Gastroesophageal sphincter (tissue), 4 donors: ENCODE measurements around the gene ZCCHC10. TPM values are rescaled to one million over a fixed set of nuclear protein-coding genes. Genes with fewer than 3 reads are reported as not detected.
A peak's percentile ranks its signal among the peaks of the same experiment; 100 is the strongest.
"Not testable (repeated sequence)": the region's sequence is repeated elsewhere in the genome, so short reads cannot be mapped to it uniquely, and the experiment has no call there.

Experiments used
- ATAC-seq: fragments of 150-250 bp; one replicate; pipeline ENCODE4 v1.9.1; 2016; ENCODE audit warnings: mild to moderate bottlenecking, moderate library complexity
- H3K27ac ChIP-seq, 4 donors: fragments of 200-600 bp; sonication (generic) in 3 of 4; 1 replicate in 3 of 4; 2 replicates in 1 of 4; pipeline ENCODE4 v1.5.1; 2016 to 2019
- H3K27me3 ChIP-seq: fragments of 200-600 bp; sonication (generic); one replicate; pipeline ENCODE4 v1.5.1; 2019
- H3K36me3 ChIP-seq, 2 donors: fragments of 200-600 bp; sonication (generic); one replicate each; pipeline ENCODE4 v1.5.1; 2019; ENCODE audit warnings: control low read depth in 1 of 2
- H3K4me1 ChIP-seq, 3 donors: fragments of 200-600 bp; sonication (generic); 1 replicate in 2 of 3; 2 replicates in 1 of 3; pipeline ENCODE4 v1.5.1; 2016 to 2019; ENCODE audit warnings: control low read depth in 2 of 3
- H3K4me3 ChIP-seq, 2 donors: fragments of 200-600 bp; sonication (generic); one replicate each; pipeline ENCODE4 v1.5.1; 2019; ENCODE audit warnings: mild to moderate bottlenecking in 1 of 2, moderate library complexity in 1 of 2
- H3K9me3 ChIP-seq, 3 donors: fragments of 200-600 bp; sonication (generic); one replicate each; pipeline ENCODE4 v1.5.1; 2017 to 2019; ENCODE audit warnings: control low read depth in 2 of 3
- CTCF ChIP-seq, 4 experiments: fragments of 200-600 bp in 2 of 4; fragments of 450-650 bp in 2 of 4; sonication (generic) in 1 of 4; IDR thresholded peaks; one replicate each; pipeline ENCODE4 v1.5.1; 2017 to 2019; ENCODE audit warnings: antibody characterized with exemption in 4 of 4, mild to moderate bottlenecking in 2 of 4, moderate library complexity in 2 of 4
- EP300 ChIP-seq: sonication (generic); formaldehyde crosslinking; IDR thresholded peaks from one replicate; pipeline ENCODE4 v1.6.1; 2017; ENCODE audit warnings: antibody characterized with exemption, mild to moderate bottlenecking
- POLR2A ChIP-seq, 2 donors: fragments of 450-650 bp; IDR thresholded peaks; one replicate each; pipeline ENCODE4 v1.6.1; 2017; ENCODE audit warnings: antibody characterized with exemption in 2 of 2, mild to moderate bottlenecking in 2 of 2, moderate library complexity in 1 of 2
- POLR2AphosphoS5 ChIP-seq: sonication (generic); formaldehyde crosslinking; IDR thresholded peaks from one replicate; pipeline ENCODE4 v1.6.1; 2017; ENCODE audit warnings: antibody characterized with exemption
- whole genome bisulfite sequencing, 2 donors: methylation state at CpG; one replicate each; pipeline ENCODE4 v1.1.5; 2018; ENCODE audit warnings: low coverage in 1 of 2; 5-methylcytosine and 5-hydroxymethylcytosine counted together
- total RNA-seq, 4 donors: library from RNA; depleted of rRNA; stranded (reverse); fragments of >200 nt; gene quantifications; one replicate each; pipeline ENCODE4 v1.1.0, GENCODE V29; 2016

Gene ZCCHC10
- total RNA-seq, 4 donors from 2014 or later = 12.5 to 15.7 (median 13.5) TPM

DNA sequence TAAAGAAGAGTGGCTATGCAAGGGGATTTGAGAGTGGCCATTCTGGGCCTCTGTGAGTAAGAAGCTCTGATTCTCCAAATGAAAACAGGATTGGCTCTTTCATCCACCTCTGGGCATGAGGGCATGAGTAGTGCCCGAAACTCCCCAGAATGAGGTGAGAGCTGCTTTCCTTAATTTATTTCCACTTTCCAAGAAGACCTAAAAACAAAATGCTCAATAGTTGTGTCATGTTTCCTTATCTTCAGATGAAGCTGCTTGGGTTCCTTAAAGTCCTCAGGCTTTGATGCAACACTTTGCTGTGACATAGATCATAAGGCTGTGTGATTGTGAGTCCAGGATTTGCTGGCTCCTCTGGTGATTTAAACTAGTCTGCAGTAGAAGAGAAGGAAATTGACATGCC is 3.1 kb upstream of the ZCCHC10 start:
- no peaks in the 10 kb centered on the region for H3K27me3 ChIP-seq
- 92 to 100% methylated on average over 1 of the region's 1 CpG for WGBS, 2 donors
- no peaks in the 10 kb centered on the region for H3K36me3 ChIP-seq
- peaks cover 0 to 20% (median 3%) of the 10 kb centered on the region in 3 donors for H3K4me1 ChIP-seq
- H3K4me3 ChIP-seq = no peak overlapping the region
- ATAC-seq = no peak
- H3K9me3 ChIP-seq = no peaks in the 10 kb centered on the region
- H3K27ac ChIP-seq = no peak overlapping the region
- TF ChIP-seq POLR2AphosphoS5 = no peak
- TF ChIP-seq POLR2A (IDR thresholded peaks at IDR 0.05) = no peak
- no peak for TF ChIP-seq CTCF (IDR thresholded peaks at IDR 0.05)
- no peak for TF ChIP-seq EP300

DNA sequence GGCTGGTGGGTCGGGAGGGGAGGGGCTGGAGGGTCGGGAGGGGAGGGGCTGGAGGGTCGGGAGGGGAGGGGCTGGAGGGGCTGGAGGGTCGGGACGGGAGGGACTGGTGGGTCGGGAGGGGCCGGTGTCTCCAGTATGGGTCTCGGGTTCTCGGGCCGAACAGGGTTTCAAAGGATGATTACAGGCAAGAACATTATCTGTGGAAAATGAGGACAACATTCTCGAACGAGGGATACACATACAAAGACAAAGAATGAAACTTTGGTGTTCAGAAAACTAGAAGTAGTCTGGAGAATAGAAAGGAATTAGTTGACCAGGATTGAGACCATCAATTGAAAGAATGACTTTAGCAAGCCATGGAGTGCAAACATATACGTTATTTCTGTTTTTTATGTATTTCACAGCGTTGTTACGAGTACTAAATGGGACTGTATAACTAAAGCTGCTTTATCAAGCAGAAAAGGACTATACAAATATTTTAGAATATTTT is 360 bp upstream of the ZCCHC10 start:
- Histone ChIP-seq H3K36me3 (peaks cover 0 to 10% of the 10 kb centered on the region in 2 donors), H3K9me3 (no peaks in the 10 kb centered on the region), H3K27ac (peak overlapping the region; percentile 92 to 97 (median 94)), H3K27me3 (no peaks in the 10 kb centered on the region), H3K4me3 (peak overlapping the region; percentile 79 to 98), H3K4me1 (peaks cover 0 to 23% (median 3%) of the 10 kb centered on the region in 3 donors)
- 5 to 6% methylated on average over 11 to 13 of the region's 15 CpGs for WGBS, 2 donors
- TF ChIP-seq POLR2AphosphoS5 = no peak
- TF ChIP-seq POLR2A (IDR thresholded peaks at IDR 0.05) = no peak
- no peak for TF ChIP-seq CTCF (IDR thresholded peaks at IDR 0.05)
- no peak for TF ChIP-seq EP300
- ATAC-seq = peak; percentile 55

- WGBS, 2 donors = 90 to 96% methylated on average over 2 to 7 of the region's 7 CpGs
These were observed 6.9 kb downstream of the ZCCHC10 start for GRCh38 chr5:133019471-133019870.

DNA sequence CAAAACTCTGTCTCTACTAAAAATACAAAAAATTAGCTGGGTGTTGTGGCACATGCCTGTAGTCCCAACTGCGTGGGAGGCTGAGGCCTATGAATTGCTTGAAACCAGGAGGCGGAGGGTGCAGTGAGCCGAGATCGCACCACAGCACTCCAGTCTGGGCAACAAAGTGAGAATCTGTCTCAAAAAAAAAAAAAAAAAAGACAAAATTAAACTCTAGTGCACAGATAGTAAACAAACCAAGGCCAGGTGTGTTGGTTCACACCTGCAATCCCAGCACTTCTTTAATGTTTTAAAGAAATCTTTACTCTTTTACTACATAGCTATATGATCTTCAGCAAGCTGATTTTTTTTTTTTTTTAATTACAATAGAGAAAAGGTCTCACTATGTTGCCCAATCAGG is 8.4 kb downstream of the ZCCHC10 start:
- Histone ChIP-seq H3K4me3 (no peak overlapping the region), H3K4me1 (no peaks in the 10 kb centered on the region), H3K9me3 (no peaks in the 10 kb centered on the region), H3K27ac (no peak overlapping the region), H3K36me3 (peaks cover 0 to 51% of the 10 kb centered on the region in 2 donors), H3K27me3 (no peaks in the 10 kb centered on the region)
- WGBS, 2 donors = 70 to 100% methylated on average over 1 to 2 of the region's 4 CpGs
- ATAC-seq = no peak
- TF ChIP-seq POLR2A (IDR thresholded peaks at IDR 0.05) (no peak), EP300 (no peak), POLR2AphosphoS5 (no peak), CTCF (IDR thresholded peaks at IDR 0.05) (no peak)

More at GRCh38 chr5:133019471-133019870, 6.9 kb downstream of the ZCCHC10 start:
- not testable (repeated sequence) for H3K27me3 ChIP-seq, H3K27ac ChIP-seq, H3K9me3 ChIP-seq, ATAC-seq, H3K4me1 ChIP-seq, H3K4me3 ChIP-seq
- peaks cover 0 to 50% of the 10 kb centered on the region in 2 donors for H3K36me3 ChIP-seq

GRCh38 chr5:133015466-133015865 is 10.9 kb downstream of the ZCCHC10 start:
- 71 to 100% methylated on average over 1 of the region's 1 CpG for WGBS, 2 donors
- TF ChIP-seq CTCF (IDR thresholded peaks at IDR 0.05) (no peak), POLR2AphosphoS5 (no peak), EP300 (no peak), POLR2A (IDR thresholded peaks at IDR 0.05) (no peak)

DNA sequence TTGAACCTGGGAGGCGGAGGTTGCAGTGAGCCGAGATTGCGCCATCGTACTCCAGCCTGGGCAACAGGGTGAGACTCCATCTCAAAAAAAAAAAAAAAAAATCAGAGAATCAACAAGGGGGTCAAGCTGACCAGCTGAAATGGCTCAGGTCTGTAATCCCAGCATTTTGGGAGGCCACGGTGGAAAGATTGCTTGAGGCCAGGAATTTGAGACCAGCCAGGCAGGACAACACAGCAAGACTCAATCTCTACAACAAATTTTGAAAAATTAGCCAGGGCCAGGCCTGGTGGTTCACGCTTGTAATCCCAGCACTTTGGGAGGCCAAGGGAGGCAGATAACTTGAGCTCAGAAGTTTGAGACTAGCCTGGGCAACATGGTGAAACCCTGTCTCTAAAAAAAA is 17.9 kb downstream of the ZCCHC10 start:
- not testable (repeated sequence) for ATAC-seq, H3K27me3 ChIP-seq, H3K4me3 ChIP-seq, H3K4me1 ChIP-seq, H3K27ac ChIP-seq, H3K9me3 ChIP-seq
- peaks cover 0 to 40% of the 10 kb centered on the region in 2 donors for H3K36me3 ChIP-seq
- WGBS, 2 donors = 78 to 80% methylated on average over 5 to 6 of the region's 6 CpGs

More at GRCh38 chr5:133015466-133015865, 10.9 kb downstream of the ZCCHC10 start:
- Histone ChIP-seq H3K4me3 (no peak overlapping the region), H3K36me3 (peaks cover 0 to 40% of the 10 kb centered on the region in 2 donors), H3K4me1 (no peaks in the 10 kb centered on the region), H3K27me3 (no peaks in the 10 kb centered on the region), H3K27ac (no peak overlapping the region), H3K9me3 (no peaks in the 10 kb centered on the region)
- no peak for ATAC-seq
